Gastrocnemius medialis (tissue), 4 donors: ENCODE measurements around the gene PDE4D. TPM values are rescaled to one million over a fixed set of nuclear protein-coding genes. Genes with fewer than 3 reads are reported as not detected.

Source experiments
- ATAC-seq, 2 donors: fragments of 150-250 bp; one replicate each; pipeline ENCODE4 v1.9.1; 2016
- DNase-seq, 2 donors: peaks; one replicate each; pipeline ENCODE4 v3.0.0-alpha.2; 2019
- H3K27ac ChIP-seq, 4 donors: fragments of 200-600 bp; sonication (generic); 1 replicate in 1 of 4; 2 replicates in 3 of 4; pipeline ENCODE4 v1.5.1; 2016 to 2018; ENCODE audit warnings: mild to moderate bottlenecking in 2 of 4, moderate library complexity in 1 of 4
- H3K27me3 ChIP-seq, 3 donors: fragments of 200-600 bp; sonication (generic) in 2 of 3; 1 replicate in 1 of 3; 2 replicates in 2 of 3; pipeline versions ENCODE4 v1.5.1 to v1.6.0; 2016 to 2019; ENCODE audit warnings: mild to moderate bottlenecking in 1 of 3, moderate library complexity in 1 of 3
- H3K36me3 ChIP-seq, 2 donors: fragments of 200-600 bp; sonication (generic) in 1 of 2; one replicate each; pipeline ENCODE4 v1.5.1; 2017 to 2018
- H3K4me1 ChIP-seq, 2 donors: fragments of 200-600 bp; sonication (generic) in 1 of 2; one replicate each; pipeline ENCODE4 v1.5.1; 2016 to 2017; ENCODE audit warnings: mild to moderate bottlenecking in 2 of 2
- H3K4me3 ChIP-seq, 4 donors: fragments of 200-600 bp; sonication (generic) in 3 of 4; 1 replicate in 1 of 4; 2 replicates in 3 of 4; pipeline ENCODE4 v1.5.1; 2016 to 2019; ENCODE audit warnings: mild to moderate bottlenecking in 2 of 4
- H3K9me3 ChIP-seq, 3 donors: fragments of 200-600 bp; sonication (generic) in 2 of 3; 1 replicate in 1 of 3; 2 replicates in 2 of 3; pipeline ENCODE4 v1.5.1; 2016 to 2019
- POLR2A ChIP-seq, 2 donors: fragments of 450-650 bp; IDR thresholded peaks; one replicate each; pipeline ENCODE4 v1.6.1; 2017; ENCODE audit warnings: antibody characterized with exemption in 2 of 2, mild to moderate bottlenecking in 2 of 2, moderate library complexity in 2 of 2
- in situ Hi-C, 4 donors: fragments of 200-750 bp; cut with MboI; loops; one replicate each; pipeline versions ENCODE4 v1.15.0 to v1.8.0; 2017; ENCODE audit warnings: low sequenced_read_pairs in 4 of 4
- intact Hi-C: fragments of 100-400 bp; cut with DNase I; formaldehyde crosslinking; loops from one replicate; pipeline ENCODE4 v1.15.1; 2023; ENCODE audit warnings: low total_unique reads
- total RNA-seq, 4 donors: library from RNA; depleted of rRNA; stranded (reverse); fragments of >200 nt; gene quantifications; one replicate each; pipeline versions ENCODE4 v1.1.0 to v1.2.3, GENCODE V29; 2016
- TF ChIP-seq, protein P1 (sequence below), 5 experiments: fragments of 450-650 bp in 3 of 5; fragments of 200-600 bp in 2 of 5; sonication (generic) in 2 of 5; IDR thresholded peaks in 4 of 5; conservative IDR thresholded peaks in 1 of 5; 1 replicate in 4 of 5; 2 replicates in 1 of 5; pipeline ENCODE4 v1.5.1; 2016 to 2019; ENCODE audit warnings: antibody characterized with exemption in 5 of 5, mild to moderate bottlenecking in 3 of 5, moderate library complexity in 3 of 5

Gene PDE4D
- total RNA-seq, 4 donors from 2014 or later, result 133 to 223 (median 185) TPM

- intact Hi-C loops (loop anchor here (1.0 kb wide), 1 partner anchor 334 kb away; no protein-coding TSS in a partner anchor), in situ Hi-C loops (no loop called here)
- DNase-seq (no peak), ATAC-seq (peak in 1 of 2 donors; percentile 72)
- Histone ChIP-seq H3K4me3 (no peak overlapping the region), H3K9me3 (no peaks in the 10 kb centered on the region), H3K4me1 (no peaks in the 10 kb centered on the region), H3K27me3 (no peaks in the 10 kb centered on the region), H3K27ac (no peak overlapping the region), H3K36me3 (no peaks in the 10 kb centered on the region)
- TF ChIP-seq POLR2A (IDR thresholded peaks at IDR 0.05), result no peak
- TF ChIP-seq, protein P1, sequence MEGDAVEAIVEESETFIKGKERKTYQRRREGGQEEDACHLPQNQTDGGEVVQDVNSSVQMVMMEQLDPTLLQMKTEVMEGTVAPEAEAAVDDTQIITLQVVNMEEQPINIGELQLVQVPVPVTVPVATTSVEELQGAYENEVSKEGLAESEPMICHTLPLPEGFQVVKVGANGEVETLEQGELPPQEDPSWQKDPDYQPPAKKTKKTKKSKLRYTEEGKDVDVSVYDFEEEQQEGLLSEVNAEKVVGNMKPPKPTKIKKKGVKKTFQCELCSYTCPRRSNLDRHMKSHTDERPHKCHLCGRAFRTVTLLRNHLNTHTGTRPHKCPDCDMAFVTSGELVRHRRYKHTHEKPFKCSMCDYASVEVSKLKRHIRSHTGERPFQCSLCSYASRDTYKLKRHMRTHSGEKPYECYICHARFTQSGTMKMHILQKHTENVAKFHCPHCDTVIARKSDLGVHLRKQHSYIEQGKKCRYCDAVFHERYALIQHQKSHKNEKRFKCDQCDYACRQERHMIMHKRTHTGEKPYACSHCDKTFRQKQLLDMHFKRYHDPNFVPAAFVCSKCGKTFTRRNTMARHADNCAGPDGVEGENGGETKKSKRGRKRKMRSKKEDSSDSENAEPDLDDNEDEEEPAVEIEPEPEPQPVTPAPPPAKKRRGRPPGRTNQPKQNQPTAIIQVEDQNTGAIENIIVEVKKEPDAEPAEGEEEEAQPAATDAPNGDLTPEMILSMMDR (IDR thresholded peaks at IDR 0.05 in 4 of 5, conservative IDR thresholded peaks at IDR 0.05 in 1 of 5), result peak in 4 of 5 experiments; percentile 7 to 66 (median 48)
Measured at GRCh38 chr5:59724482-59725391, 168.8 kb downstream of the PDE4D start.

GRCh38 chr5:59722874-59723273 lies 170.7 kb downstream of the PDE4D start:
- in situ Hi-C loops, result no loop called here
- TF ChIP-seq, protein P1 (IDR thresholded peaks at IDR 0.05 in 4 of 5, conservative IDR thresholded peaks at IDR 0.05 in 1 of 5), result no peak
- no peak for TF ChIP-seq POLR2A (IDR thresholded peaks at IDR 0.05)
- intact Hi-C loops, result no loop called here
- H3K9me3 ChIP-seq, result no peaks in the 10 kb centered on the region
- H3K27ac ChIP-seq, result no peak overlapping the region
- no peak overlapping the region for H3K4me3 ChIP-seq
- no peaks in the 10 kb centered on the region for H3K27me3 ChIP-seq
- ATAC-seq (no peak), DNase-seq (no peak)
- no peaks in the 10 kb centered on the region for H3K4me1 ChIP-seq
- no peaks in the 10 kb centered on the region for H3K36me3 ChIP-seq

DNA sequence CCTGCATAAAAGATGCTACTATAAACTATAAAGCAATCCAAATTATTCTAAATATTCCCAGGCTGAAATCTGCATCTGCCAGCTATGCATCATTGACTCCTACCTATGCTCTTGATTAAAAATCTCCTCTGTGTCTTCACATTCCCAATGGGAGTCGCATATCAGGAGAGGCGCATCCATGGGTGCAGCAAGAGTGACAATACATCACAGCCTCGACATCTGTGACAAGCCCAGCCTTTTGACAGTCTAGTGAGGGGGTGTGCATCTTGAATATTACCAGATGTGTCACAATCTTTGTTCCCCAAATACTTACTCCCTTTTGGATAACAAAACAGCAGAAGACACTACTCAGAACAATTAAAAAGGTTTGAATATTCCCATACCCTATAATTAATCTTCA lies 171.8 kb downstream of the PDE4D start:
- in situ Hi-C loops, result no loop called here
- intact Hi-C loops, result no loop called here
- H3K4me1 ChIP-seq, result no peaks in the 10 kb centered on the region
- no peak for ATAC-seq
- DNase-seq, result no peak
- H3K27ac ChIP-seq, result no peak overlapping the region
- no peaks in the 10 kb centered on the region for H3K9me3 ChIP-seq
- H3K27me3 ChIP-seq, result no peaks in the 10 kb centered on the region
- H3K36me3 ChIP-seq, result no peaks in the 10 kb centered on the region
- TF ChIP-seq, protein P1 (IDR thresholded peaks at IDR 0.05 in 4 of 5, conservative IDR thresholded peaks at IDR 0.05 in 1 of 5), result no peak
- TF ChIP-seq POLR2A (IDR thresholded peaks at IDR 0.05), result no peak
- H3K4me3 ChIP-seq, result no peak overlapping the region

- Histone ChIP-seq H3K27me3 (no peaks in the 10 kb centered on the region), H3K9me3 (no peaks in the 10 kb centered on the region), H3K4me3 (no peak overlapping the region), H3K27ac (no peak overlapping the region), H3K4me1 (no peaks in the 10 kb centered on the region), H3K36me3 (no peaks in the 10 kb centered on the region)
- DNase-seq (no peak), ATAC-seq (no peak)
- intact Hi-C loops, result no loop called here
- TF ChIP-seq, protein P1 (IDR thresholded peaks at IDR 0.05 in 4 of 5, conservative IDR thresholded peaks at IDR 0.05 in 1 of 5), result no peak
- no peak for TF ChIP-seq POLR2A (IDR thresholded peaks at IDR 0.05)
- in situ Hi-C loops, result no loop called here
Measured at GRCh38 chr5:59720063-59720462, 173.5 kb downstream of the PDE4D start.
